Fibroblast of the aortic adventitia (primary cell): ENCODE measurements around the gene NSUN2. TPM values are rescaled to one million over a fixed set of nuclear protein-coding genes. Genes with fewer than 3 reads are reported as not detected.

ENCODE experiments used
- DNase-seq: peaks from one replicate; pipeline ENCODE4 v3.0.0-alpha.2; 2010; ENCODE audit warnings: low read depth
- H3K4me3 ChIP-seq: 2 replicates; pipeline ENCODE4 v1.5.1; 2011; ENCODE audit warnings: low read depth, mild to moderate bottlenecking, control low read depth, low read length, moderate library complexity
- total RNA-seq: library from RNA; depleted of rRNA; stranded (reverse); fragments of >200 nt; gene quantifications from 2 replicates; pipeline ENCODE4 v1.2.3, GENCODE V29; 2012; ENCODE audit warnings: low replicate concordance
- TF ChIP-seq, protein P1 (sequence below): IDR thresholded peaks from 2 replicates; pipeline ENCODE4 v1.5.1; 2011; ENCODE audit warnings: mild to moderate bottlenecking, low read length, control low read depth, inconsistent platforms; ENCODE audit not compliant: insufficient read depth

The NSUN2 gene
- total RNA-seq, 1 donor: 29.0 TPM

DNA sequence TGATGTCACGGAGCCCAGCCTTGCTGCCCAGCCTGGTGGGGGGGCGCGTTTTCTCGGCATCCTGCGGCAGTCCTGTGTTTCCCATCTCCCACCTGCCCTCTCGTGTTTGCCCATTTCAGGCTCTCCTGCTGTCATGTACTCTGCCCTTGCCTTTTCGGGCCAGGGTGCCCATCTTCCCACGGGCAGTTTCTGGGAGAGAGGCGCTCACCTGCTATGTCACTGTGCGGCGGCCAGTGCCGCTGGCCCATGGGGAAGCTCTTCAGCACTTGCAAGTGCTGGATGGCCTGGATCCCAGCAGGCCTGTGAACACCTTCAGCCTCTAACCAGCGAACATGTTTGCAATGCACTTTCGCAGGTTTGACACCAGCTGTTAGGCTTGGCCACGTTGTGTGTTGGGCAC is 33.9 kb upstream of the NSUN2 start:
- DNase-seq: no peak
- TF ChIP-seq, protein P1, sequence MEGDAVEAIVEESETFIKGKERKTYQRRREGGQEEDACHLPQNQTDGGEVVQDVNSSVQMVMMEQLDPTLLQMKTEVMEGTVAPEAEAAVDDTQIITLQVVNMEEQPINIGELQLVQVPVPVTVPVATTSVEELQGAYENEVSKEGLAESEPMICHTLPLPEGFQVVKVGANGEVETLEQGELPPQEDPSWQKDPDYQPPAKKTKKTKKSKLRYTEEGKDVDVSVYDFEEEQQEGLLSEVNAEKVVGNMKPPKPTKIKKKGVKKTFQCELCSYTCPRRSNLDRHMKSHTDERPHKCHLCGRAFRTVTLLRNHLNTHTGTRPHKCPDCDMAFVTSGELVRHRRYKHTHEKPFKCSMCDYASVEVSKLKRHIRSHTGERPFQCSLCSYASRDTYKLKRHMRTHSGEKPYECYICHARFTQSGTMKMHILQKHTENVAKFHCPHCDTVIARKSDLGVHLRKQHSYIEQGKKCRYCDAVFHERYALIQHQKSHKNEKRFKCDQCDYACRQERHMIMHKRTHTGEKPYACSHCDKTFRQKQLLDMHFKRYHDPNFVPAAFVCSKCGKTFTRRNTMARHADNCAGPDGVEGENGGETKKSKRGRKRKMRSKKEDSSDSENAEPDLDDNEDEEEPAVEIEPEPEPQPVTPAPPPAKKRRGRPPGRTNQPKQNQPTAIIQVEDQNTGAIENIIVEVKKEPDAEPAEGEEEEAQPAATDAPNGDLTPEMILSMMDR: no peak
- H3K4me3 ChIP-seq: no peak overlapping the region

DNA sequence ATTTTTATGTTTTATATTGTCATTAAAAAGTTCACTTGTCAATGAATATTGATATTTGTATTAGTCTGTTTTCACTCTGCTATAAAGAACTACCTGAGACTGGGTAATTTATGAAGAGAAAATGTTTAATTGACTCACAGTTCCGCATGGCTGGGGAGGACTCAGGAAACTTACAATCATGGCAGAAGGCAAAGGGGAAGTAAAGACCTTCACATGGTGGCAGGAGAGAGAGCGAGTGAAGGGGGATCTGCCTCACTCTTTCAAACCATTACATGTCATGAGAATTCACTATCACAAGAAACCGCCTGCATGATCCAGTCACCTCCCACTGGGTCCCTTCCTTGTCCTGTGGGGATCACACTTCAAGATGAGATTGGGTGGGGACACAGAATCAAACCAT is 27.8 kb upstream of the NSUN2 start:
- DNase-seq: no peak
- TF ChIP-seq, protein P1: no peak

DNA sequence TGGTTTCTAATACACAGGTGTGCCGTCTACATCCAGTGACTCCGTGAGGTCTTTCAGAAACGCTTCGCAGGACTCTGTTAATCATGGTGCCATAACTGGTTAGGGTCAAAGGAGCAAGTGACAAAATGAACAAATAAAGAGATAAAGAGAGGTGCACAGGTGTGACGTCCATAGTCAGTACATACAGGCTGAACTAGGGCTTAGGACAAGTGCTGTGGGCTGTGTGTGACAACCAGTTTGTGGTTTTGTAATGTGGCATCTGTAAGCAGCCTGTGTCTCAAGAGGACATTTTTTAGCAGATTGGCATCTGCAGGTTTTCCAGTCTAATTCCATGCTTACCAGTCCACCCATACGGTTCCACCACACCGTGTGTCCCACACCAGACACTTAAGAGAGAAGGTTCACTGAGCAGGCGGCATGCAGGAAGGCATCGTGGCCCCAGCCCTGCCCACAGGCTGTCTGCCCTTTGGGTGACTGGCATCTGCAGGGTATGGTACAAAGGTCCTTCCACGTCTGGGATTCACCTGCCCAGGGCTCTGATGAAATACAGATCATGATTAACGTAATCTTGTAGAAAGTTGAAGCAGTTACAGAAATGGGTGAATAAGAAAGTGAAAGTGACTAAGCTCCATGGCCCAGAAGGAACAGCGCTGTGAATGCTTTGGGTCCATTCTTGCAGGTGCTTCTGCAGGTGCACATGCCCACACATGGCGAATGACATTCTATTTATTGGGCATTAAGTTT is 27.3 kb upstream of the NSUN2 start:
- DNase-seq: no peak
- no peak overlapping the region for H3K4me3 ChIP-seq
- TF ChIP-seq, protein P1: no peak

More for the DNA sequence above, 27.8 kb upstream of the NSUN2 start:
- H3K4me3 ChIP-seq: no peak overlapping the region

DNA sequence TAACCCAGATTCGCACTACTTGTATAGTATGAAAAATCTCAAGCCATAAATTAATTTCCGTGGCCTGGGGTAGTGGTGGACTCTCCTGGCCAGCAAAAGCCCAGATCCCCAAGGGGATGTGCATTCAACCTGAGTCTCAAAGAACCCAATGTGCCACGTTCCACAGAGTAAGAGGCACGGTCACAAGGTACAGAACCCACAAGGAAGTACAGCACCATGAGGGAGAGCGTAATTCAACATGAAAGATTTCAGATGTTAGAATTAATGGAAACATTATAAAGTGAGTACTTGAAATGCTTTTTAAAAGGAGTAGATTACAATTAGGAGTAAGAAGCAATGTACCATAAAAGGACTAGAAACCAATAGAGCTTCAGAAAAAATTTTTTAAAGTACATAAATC is 23.8 kb upstream of the NSUN2 start:
- H3K4me3 ChIP-seq: no peak overlapping the region
- no peak for DNase-seq
- TF ChIP-seq, protein P1: no peak

DNA sequence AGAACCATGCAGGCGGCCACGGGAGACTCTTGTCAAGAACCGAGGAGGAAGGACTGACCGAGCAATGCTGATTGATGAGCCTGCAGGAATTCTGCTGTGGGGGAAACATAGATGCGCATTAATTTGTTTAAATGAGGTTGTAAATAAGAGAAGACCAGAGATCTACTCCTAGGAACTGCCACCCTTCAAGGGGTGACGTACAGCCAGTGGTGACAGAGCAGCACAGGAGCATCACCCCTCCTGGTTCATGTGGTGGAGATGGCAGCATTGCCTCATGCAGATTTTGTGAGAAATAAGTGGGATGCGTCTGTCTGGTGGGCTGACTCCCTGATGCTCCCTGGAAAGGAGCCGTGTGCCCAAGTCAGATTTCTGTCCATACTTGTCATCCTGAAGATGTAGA is 22.6 kb upstream of the NSUN2 start:
- TF ChIP-seq, protein P1: no peak
- DNase-seq: no peak
- H3K4me3 ChIP-seq: no peak overlapping the region

DNA sequence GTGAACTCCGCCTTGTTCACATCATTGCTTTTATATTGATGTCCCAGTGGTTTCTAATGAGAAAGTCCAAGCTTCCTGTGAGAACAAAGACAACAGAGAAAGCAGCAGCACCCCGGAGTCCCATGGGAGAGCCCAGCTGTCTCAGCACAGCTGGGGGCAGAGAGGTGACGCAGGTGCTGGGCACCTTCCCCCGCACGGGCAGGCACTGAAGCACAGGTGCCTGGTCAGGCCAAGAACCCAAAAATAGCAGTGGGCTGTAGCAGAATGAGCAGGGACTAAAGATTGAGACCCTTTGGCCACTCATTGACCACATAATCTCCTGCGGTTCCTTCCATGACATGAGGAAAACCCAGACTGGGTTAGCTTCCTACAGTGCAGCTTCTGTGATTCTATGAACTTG is 19.2 kb upstream of the NSUN2 start:
- no peak overlapping the region for H3K4me3 ChIP-seq
- TF ChIP-seq, protein P1: no peak
- no peak for DNase-seq

DNA sequence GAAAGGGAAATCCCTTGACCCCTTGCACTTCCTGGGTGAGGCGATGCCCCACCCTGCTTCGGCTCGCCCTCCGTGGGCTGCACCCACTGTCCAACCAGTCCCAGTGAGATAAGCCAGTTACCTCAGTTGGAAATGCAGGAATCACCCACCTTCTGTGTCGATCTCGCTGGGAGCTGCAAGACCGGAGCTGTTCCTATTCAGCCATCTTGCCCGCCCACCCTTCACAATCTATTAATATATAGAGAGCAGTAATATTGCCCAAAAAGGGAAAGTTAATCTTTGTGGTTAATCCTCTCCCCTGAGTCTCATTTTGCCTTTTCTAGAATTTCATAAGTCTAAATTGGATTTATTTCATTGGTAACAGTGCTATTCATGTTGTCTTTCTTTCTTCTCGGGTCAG is 16.8 kb upstream of the NSUN2 start:
- TF ChIP-seq, protein P1: no peak
- no peak overlapping the region for H3K4me3 ChIP-seq
- no peak for DNase-seq
